ENCODE measurements around the gene TRIM41. TPM values are rescaled to one million over a fixed set of nuclear protein-coding genes. Genes with fewer than 3 reads are reported as not detected.

The TRIM41 gene
- total RNA-seq, 1 donor from 2014 or later = 26.9 TPM

GRCh38 chr5:181241393-181241975, 18.4 kb downstream of the TRIM41 start:
- ATAC-seq (no peak), DNase-seq (no peak)
- no peaks in the 10 kb centered on the region for H3K27me3 ChIP-seq
- no peaks in the 10 kb centered on the region for H3K9me3 ChIP-seq
- H3K4me3 ChIP-seq = peak overlapping the region; percentile 72
- intact Hi-C loops (cut with DNase I) = no loop called here
- H3K4me1 ChIP-seq = peaks cover 45% of the 10 kb centered on the region
- H3K36me3 ChIP-seq = peaks cover 61% of the 10 kb centered on the region
- peak overlapping the region; percentile 98 for H3K27ac ChIP-seq
- TF ChIP-seq CTCF (IDR thresholded peaks at IDR 0.05) = no peak

GRCh38 chr5:181242031-181242451, 19.0 kb downstream of the TRIM41 start:
- no peak for DNase-seq
- H3K4me3 ChIP-seq = peak overlapping the region; percentile 72
- intact Hi-C loops (cut with DNase I) = no loop called here
- H3K9me3 ChIP-seq = no peaks in the 10 kb centered on the region
- peaks cover 55% of the 10 kb centered on the region for H3K36me3 ChIP-seq
- TF ChIP-seq CTCF (IDR thresholded peaks at IDR 0.05) = no peak
- H3K4me1 ChIP-seq = peaks cover 45% of the 10 kb centered on the region
- peak overlapping the region; percentile 98 for H3K27ac ChIP-seq
- ATAC-seq = no peak
- H3K27me3 ChIP-seq = no peaks in the 10 kb centered on the region

- peaks cover 50% of the 10 kb centered on the region for H3K4me1 ChIP-seq
- intact Hi-C loops (cut with DNase I) = no loop called here
- no peak for DNase-seq
These were observed 20.0 kb downstream of the TRIM41 start for GRCh38 chr5:181243018-181243563.

GRCh38 chr5:181243564-181244343, 20.7 kb downstream of the TRIM41 start, which contains the start of gene RACK1:
RACK1 (minus strand) TSS chr5:181243906; CDS start chr5:181243800, 106 bp downstream.
- Histone ChIP-seq H3K4me1 (peaks cover 57% of the 10 kb centered on the region), H3K27me3 (no peaks in the 10 kb centered on the region), H3K27ac (peak within 1 kb of the TSS; percentile 98), H3K9me3 (no peaks in the 10 kb centered on the region), H3K36me3 (peaks cover 38% of the 10 kb centered on the region), H3K4me3 (peak within 1 kb of the TSS; percentile 72)
- DNase-seq (peak; percentile 93), ATAC-seq (peak; percentile 72)
- TF ChIP-seq CTCF (IDR thresholded peaks at IDR 0.05) = no peak
- intact Hi-C loops (cut with DNase I) = no loop called here

More at GRCh38 chr5:181243018-181243563, 20.0 kb downstream of the TRIM41 start:
- H3K27me3 ChIP-seq = no peaks in the 10 kb centered on the region
- H3K4me3 ChIP-seq = peak overlapping the region; percentile 72
- H3K9me3 ChIP-seq = no peaks in the 10 kb centered on the region
- H3K36me3 ChIP-seq = peaks cover 45% of the 10 kb centered on the region
- no peak for TF ChIP-seq CTCF (IDR thresholded peaks at IDR 0.05)
- peak overlapping the region; percentile 98 for H3K27ac ChIP-seq
- ATAC-seq = peak; percentile 0

GRCh38 chr5:181245427-181246275, 22.6 kb downstream of the TRIM41 start:
- intact Hi-C loops (cut with DNase I) = no loop called here
- H3K36me3 ChIP-seq = peaks cover 19% of the 10 kb centered on the region
- H3K27ac ChIP-seq = peak overlapping the region; percentile 98
- ATAC-seq = no peak
- no peaks in the 10 kb centered on the region for H3K27me3 ChIP-seq
- H3K9me3 ChIP-seq = no peaks in the 10 kb centered on the region
- DNase-seq = no peak
- peak overlapping the region; percentile 83 for H3K4me3 ChIP-seq
- no peak for TF ChIP-seq CTCF (IDR thresholded peaks at IDR 0.05)
- peaks cover 64% of the 10 kb centered on the region for H3K4me1 ChIP-seq
